ENCODE data around the gene JOSD2. TPM values are rescaled to one million over a fixed set of nuclear protein-coding genes. Genes with fewer than 3 reads are reported as not detected.

Gene JOSD2
- total RNA-seq, 2 experiments from 2014 or later, result 21.6 to 22.6 TPM

GRCh38 chr19:50554212-50554611 lies 43.2 kb upstream of the JOSD2 start:
- ChIA-PET CTCF (interaction anchor here (4.9 kb wide), 1 partner anchor 16 kb away, joined by 60 read pairs; no protein-coding TSS in a partner anchor), POLR2A (no interaction called here)
- intact Hi-C loops (cut with micrococcal nuclease), result no loop called here
- TF ChIP-seq CTCF (IDR thresholded peaks at IDR 0.05), result no peak
- ATAC-seq, result no peak
- DNase-seq, result no peak
- Mint-ChIP-seq H3K9me3 (no peaks in the 10 kb centered on the region), H3K27ac (no peak overlapping the region), H3K27me3 (peaks cover 61% of the 10 kb centered on the region), H3K4me3 (no peak overlapping the region), H3K36me3 (ENCODE audit: low read depth) (no peaks in the 10 kb centered on the region), H3K4me1 (ENCODE audit: low read depth) (peaks cover 7% of the 10 kb centered on the region)

GRCh38 chr19:50553134-50553703 lies 42.2 kb upstream of the JOSD2 start:
- no peak for TF ChIP-seq CTCF (IDR thresholded peaks at IDR 0.05)
- ATAC-seq (no peak), DNase-seq (no peak)
- H3K27ac Mint-ChIP-seq, result no peak overlapping the region
- H3K9me3 Mint-ChIP-seq, result no peaks in the 10 kb centered on the region
- H3K36me3 Mint-ChIP-seq (ENCODE audit: low read depth), result no peaks in the 10 kb centered on the region
- ChIA-PET POLR2A (no interaction called here), CTCF (interaction anchor here (4.9 kb wide), 1 partner anchor 15 kb away, joined by 60 read pairs; no protein-coding TSS in a partner anchor)
- H3K4me1 Mint-ChIP-seq (ENCODE audit: low read depth), result peaks cover 7% of the 10 kb centered on the region
- H3K27me3 Mint-ChIP-seq, result peaks cover 60% of the 10 kb centered on the region
- no peak overlapping the region for H3K4me3 Mint-ChIP-seq
- intact Hi-C loops (cut with micrococcal nuclease), result no loop called here

GRCh38 chr19:50552540-50552939 lies 41.5 kb upstream of the JOSD2 start:
- intact Hi-C loops (cut with micrococcal nuclease), result no loop called here
- Mint-ChIP-seq H3K4me1 (ENCODE audit: low read depth) (peaks cover 7% of the 10 kb centered on the region), H3K27me3 (peaks cover 56% of the 10 kb centered on the region), H3K36me3 (ENCODE audit: low read depth) (no peaks in the 10 kb centered on the region), H3K27ac (no peak overlapping the region), H3K9me3 (no peaks in the 10 kb centered on the region), H3K4me3 (no peak overlapping the region)
- CTCF ChIA-PET, result no interaction called here
- no peak for DNase-seq
- ATAC-seq, result no peak
- no peak for TF ChIP-seq CTCF (IDR thresholded peaks at IDR 0.05)
- POLR2A ChIA-PET, result no interaction called here

- intact Hi-C loops (cut with micrococcal nuclease), result no loop called here
- DNase-seq (no peak), ATAC-seq (no peak)
- ChIA-PET CTCF (no interaction called here), POLR2A (no interaction called here)
- H3K9me3 Mint-ChIP-seq, result no peaks in the 10 kb centered on the region
- H3K4me3 Mint-ChIP-seq, result no peak overlapping the region
- H3K27ac Mint-ChIP-seq, result no peak overlapping the region
- peaks cover 7% of the 10 kb centered on the region for H3K4me1 Mint-ChIP-seq (ENCODE audit: low read depth)
- TF ChIP-seq CTCF (IDR thresholded peaks at IDR 0.05), result no peak
- no peaks in the 10 kb centered on the region for H3K36me3 Mint-ChIP-seq (ENCODE audit: low read depth)
- H3K27me3 Mint-ChIP-seq, result peaks cover 52% of the 10 kb centered on the region
Observed at GRCh38 chr19:50551715-50552187, 40.8 kb upstream of the JOSD2 start.

- Mint-ChIP-seq H3K36me3 (ENCODE audit: low read depth) (no peaks in the 10 kb centered on the region), H3K4me3 (no peak overlapping the region), H3K27ac (no peak overlapping the region), H3K27me3 (peaks cover 49% of the 10 kb centered on the region), H3K4me1 (ENCODE audit: low read depth) (peaks cover 3% of the 10 kb centered on the region), H3K9me3 (no peaks in the 10 kb centered on the region)
- POLR2A ChIA-PET, result no interaction called here
- CTCF ChIA-PET, result no interaction called here
- no peak for ATAC-seq
- no peak for DNase-seq
- no peak for TF ChIP-seq CTCF (IDR thresholded peaks at IDR 0.05)
- intact Hi-C loops (cut with micrococcal nuclease), result no loop called here
Observed at GRCh38 chr19:50551034-50551714, 40.2 kb upstream of the JOSD2 start.

Measured in activated CD8-positive, alpha-beta T cell treated with anti-CD3 and anti-CD28 coated beads for 36 hours (primary cell).